CD4-positive, alpha-beta T cell treated with Interleukin-1 beta for 1 hour (primary cell): ENCODE data around the gene RYR2.

Experiments used
- DNase-seq, 2 donors: peaks; one replicate each; pipeline ENCODE4 v3.0.0-alpha.2; 2020 to 2022

Gene RYR2

DNA sequence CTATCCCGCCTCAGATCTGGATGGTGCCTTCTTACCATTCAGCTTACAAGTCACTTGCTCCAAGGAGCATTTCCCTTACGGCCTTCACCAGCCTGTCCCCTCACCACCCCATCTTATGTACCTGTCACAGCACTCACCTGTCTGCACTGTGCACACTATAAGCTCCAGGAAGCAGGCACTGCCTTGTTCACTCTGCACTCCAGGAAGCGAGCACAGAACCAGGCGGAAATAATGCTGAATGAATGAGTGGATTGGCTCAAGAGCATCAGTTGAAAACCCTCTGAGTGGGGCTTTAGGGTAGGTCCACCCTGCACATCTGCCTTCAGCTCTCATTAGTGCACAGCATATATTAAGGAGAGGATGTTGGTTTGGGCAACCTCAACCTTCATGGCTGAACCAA lies 8.9 kb upstream of the RYR2 start:
- no peak for DNase-seq

DNA sequence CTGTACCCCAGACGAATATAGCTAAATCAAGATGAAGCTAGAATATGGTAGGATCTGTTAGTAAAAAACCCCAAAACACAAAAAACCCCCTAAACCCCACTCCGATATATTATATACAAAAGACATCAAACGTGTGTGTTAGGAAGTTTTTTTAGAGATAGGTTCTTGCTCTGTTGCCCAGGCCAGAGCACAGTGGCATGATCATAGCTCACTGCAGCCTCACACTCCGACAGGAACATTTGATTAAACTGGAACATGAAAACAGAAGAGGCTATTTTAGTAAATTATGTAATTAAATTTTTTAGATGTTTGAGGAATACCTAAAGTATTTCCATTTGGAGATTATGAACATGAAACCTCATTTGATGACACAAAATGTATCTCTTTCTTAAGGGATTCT lies 8.2 kb upstream of the RYR2 start:
- no peak for DNase-seq

GRCh38 chr1:237035759-237036158 lies 6.2 kb upstream of the RYR2 start:
- no peak for DNase-seq

DNA sequence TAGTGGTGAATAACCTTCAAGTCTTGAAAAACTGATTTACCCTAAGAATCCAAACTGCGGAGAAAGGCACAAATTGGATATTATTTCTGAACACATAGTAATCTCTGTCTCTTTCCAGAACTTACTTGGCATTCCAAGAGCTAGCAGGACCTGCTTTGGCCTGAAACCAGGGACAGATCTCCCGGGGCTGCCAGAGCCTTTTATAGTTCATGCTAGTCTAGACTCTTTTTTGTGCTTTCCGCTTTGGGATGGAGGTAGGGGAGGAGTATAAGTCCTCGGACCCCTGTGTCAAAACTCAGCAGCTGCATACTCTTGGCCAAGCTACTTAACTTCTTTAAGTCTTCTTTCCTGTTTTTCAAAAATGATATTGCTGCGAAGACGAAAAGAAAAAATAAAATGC lies 3.8 kb upstream of the RYR2 start:
- no peak for DNase-seq

DNA sequence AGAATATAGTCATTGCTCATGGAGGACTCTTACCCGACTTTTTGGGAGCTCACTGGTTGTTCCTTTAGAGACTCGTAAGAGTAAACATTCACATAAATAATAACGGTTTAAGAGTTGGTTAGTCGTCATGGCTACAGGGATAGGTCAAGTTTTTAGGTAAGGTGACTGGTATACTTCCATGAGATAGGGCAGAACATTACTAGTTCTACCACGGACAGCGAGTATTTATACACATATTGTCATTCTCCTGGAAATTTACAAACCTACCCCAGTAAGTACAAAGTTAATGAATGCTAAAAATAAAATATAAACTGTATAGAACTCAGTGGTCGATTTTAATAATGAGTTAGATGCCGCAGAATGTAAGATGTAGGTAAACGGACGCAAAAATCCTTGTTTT lies 1.2 kb upstream of the RYR2 start:
- DNase-seq = no peak

GRCh38 chr1:237041461-237041794 lies 556 bp upstream of the RYR2 start:
- DNase-seq = no peak

- no peak for DNase-seq
Observed at GRCh38 chr1:237042526-237042891, 525 bp downstream of the RYR2 start.

DNA sequence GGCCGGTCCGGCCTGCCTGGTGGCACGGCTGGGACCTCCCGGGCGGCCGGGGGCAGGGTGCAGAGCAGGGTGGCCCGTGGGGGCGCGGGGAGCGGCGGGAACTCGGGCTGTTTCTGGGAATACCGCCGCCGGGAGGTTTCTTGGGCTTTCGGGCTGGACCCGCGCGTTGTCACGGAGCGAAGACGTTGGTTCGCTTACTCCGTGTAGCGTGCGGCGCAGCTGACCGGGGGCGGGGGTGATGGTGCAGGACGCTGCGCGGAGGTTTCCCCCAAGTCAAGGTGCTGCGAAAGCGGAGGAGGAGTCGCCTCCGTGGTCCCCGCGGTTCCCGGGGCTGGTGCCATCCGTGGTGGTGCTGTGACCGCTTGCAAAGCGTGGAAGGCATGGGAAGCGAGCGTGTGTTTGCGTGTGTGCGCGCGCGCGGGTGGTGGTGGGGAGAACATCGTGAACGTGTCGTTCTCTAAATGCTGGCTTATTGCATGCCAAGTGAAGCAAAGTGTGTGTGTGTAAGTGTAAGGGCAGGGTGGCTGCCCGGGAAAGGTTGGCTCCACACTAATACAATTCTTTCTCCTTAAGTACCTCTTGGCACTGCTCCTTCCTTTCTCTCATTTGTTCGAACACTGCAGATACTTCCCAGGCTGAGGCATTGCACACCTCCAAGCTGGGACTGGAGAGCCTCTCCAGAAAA lies 1.1 kb downstream of the RYR2 start:
- DNase-seq = no peak

DNA sequence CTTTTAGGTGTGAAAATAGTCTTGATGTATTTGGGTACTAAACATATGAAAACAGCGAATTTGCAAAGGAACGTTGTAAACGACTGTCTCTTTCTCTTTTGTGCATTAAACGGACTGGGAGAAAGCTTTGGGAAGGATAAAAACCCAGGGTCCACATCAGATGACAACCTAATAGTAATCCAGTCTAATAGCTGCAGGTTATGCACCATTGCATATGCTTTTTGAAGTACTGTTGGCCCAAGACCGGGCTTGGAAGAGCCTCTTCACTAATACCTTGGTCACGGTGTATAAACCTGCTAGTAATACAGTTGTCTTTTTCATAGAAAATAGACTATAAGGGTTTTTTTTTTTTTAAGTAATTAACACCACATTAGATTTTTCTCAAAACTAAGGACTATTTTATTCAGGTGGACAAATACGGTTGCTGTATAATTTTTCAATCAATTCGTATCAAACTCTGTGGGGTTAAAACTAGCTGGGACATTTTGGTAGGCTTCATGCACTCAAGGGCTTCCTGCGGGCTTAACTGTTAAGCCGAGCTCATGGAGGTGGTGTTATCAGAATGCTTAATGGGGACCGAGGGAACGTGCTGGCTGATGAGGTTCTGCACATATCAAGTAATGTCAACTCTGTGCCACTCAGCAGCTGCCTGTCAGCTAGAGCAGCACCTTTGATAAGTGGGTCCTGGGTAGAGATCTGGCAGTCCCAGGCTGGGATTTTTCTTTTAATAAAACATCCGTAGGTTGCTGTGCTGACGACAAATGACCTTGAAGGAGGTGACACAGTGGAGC lies 2.1 kb downstream of the RYR2 start:
- DNase-seq = no peak

- DNase-seq = no peak
Observed at GRCh38 chr1:237045278-237046016, 3.5 kb downstream of the RYR2 start.

- DNase-seq = no peak
Observed at GRCh38 chr1:237048803-237049202, 6.8 kb downstream of the RYR2 start.

DNA sequence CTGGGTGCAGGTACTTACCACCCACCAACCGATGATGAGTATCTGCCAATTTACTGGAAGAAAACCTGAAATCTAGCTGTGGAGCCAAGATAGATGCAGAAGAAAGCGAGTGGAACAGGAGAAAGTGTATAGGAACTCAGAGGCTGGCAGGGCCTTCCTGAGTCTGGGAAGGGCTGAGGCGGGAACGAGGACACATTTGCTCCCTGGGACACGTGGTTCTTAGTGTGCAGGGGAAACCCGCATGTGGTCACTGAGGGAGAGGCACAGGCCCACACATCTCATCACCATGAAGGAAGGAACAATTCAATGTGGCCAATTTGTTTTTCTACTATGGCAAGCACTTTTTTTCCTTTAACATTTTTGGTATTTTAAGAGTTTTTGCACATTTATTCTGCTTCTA lies 8.2 kb downstream of the RYR2 start:
- no peak for DNase-seq

GRCh38 chr1:237050915-237051314 lies 8.9 kb downstream of the RYR2 start:
- no peak for DNase-seq

DNA sequence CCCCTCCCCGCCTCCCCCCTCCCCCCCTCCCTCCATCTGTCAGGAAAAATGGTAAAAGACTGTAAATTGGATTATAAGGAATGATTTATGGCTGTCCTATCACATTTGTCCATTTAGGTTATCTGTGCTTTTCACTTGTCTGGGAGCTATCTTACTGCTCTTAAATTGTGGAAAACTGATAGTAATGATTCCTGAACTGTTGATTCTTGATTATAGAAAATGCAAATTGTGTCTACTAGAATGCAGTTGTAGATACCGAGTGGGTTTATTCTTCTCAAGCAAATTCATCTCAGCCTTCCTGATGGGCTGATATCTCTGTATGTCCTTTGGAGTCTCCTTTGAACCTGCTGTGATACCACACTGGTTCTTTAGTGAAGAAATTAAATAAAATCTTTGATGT lies 12.3 kb downstream of the RYR2 start:
- no peak for DNase-seq

- DNase-seq = no peak
Observed at GRCh38 chr1:237058470-237058869, 16.5 kb downstream of the RYR2 start.

GRCh38 chr1:237059244-237059643 lies 17.3 kb downstream of the RYR2 start:
- no peak for DNase-seq

- no peak for DNase-seq
Observed at GRCh38 chr1:237062976-237063375, 21.0 kb downstream of the RYR2 start.

DNA sequence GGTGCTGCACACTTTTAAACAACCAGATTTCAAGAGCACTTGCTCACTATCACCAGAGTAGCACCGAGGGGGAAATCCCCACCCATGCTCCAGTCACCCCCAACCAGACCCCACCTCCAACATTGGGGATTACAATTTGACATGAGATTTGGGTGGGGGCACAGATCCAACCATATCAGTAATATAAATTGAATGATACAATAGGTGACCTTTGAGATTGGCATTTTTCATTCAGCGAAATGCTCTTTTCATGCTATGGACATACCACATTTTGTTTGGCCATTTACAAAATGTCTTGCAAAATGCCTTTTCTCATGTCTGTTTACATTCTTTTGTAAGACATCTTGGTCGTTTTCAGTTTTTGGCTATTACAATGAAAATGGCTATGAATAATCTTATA lies 23.9 kb downstream of the RYR2 start:
- no peak for DNase-seq

- DNase-seq = no peak
Observed at GRCh38 chr1:237070519-237070918, 28.5 kb downstream of the RYR2 start.

- no peak for DNase-seq
Observed at GRCh38 chr1:237071641-237072420, 29.8 kb downstream of the RYR2 start.

- no peak for DNase-seq
Observed at GRCh38 chr1:237074371-237075117, 32.6 kb downstream of the RYR2 start.

- no peak for DNase-seq
Observed at GRCh38 chr1:237084341-237085077, 42.5 kb downstream of the RYR2 start.
